Right lobe of liver (tissue), 6 donors: ENCODE measurements around the gene SLC51A. TPM values are rescaled to one million over a fixed set of nuclear protein-coding genes. Genes with fewer than 3 reads are reported as not detected.

Source experiments
- ATAC-seq, 4 donors: fragments of 200-7000 bp; cut with Tn5 transposase; one replicate each; pipeline ENCODE4 v1.9.1; 2020; ENCODE audit warnings: mild to moderate bottlenecking in 4 of 4, moderate library complexity in 4 of 4
- DNase-seq, 3 donors: peaks; one replicate each; pipeline ENCODE4 v3.0.0-alpha.2; 2020
- H3K27ac ChIP-seq, 3 donors: fragments of 200-600 bp; one replicate each; pipeline ENCODE4 v1.8.0; 2022
- H3K27me3 ChIP-seq, 2 donors: fragments of 200-600 bp; one replicate each; pipeline ENCODE4 v1.8.0; 2022
- H3K36me3 ChIP-seq, 4 donors: fragments of 200-600 bp; sonication (generic) in 1 of 4; one replicate each; pipeline versions ENCODE4 v1.5.1 to v1.8.0; 2017 to 2022; ENCODE audit warnings: control low read depth in 1 of 4
- H3K4me1 ChIP-seq, 4 donors: fragments of 200-600 bp; sonication (generic) in 1 of 4; one replicate each; pipeline versions ENCODE4 v1.5.1 to v1.8.0; 2017 to 2022; ENCODE audit warnings: control low read depth in 1 of 4
- H3K4me3 ChIP-seq, 3 donors: fragments of 200-600 bp; one replicate each; pipeline ENCODE4 v1.8.0; 2022
- H3K9me3 ChIP-seq, 4 donors: fragments of 200-600 bp; sonication (generic) in 1 of 4; one replicate each; pipeline versions ENCODE4 v1.5.1 to v1.8.0; 2017 to 2022; ENCODE audit warnings: control low read depth in 1 of 4
- POLR2A ChIP-seq: fragments of 450-650 bp; IDR thresholded peaks from one replicate; pipeline ENCODE4 v1.6.1; 2017; ENCODE audit warnings: antibody characterized with exemption, mild to moderate bottlenecking
- WGBS: methylation state at CpG from one replicate; pipeline ENCODE4 v1.1.6; 2018; ENCODE audit warnings: low coverage, low lambda C conversion rate; ENCODE audit not compliant: insufficient coverage; ENCODE audit errors: missing lambda C conversion rate; 5-methylcytosine and 5-hydroxymethylcytosine counted together
- intact Hi-C, 2 donors: fragments of 100-400 bp; cut with DNase I; formaldehyde crosslinking; loops; one replicate each; pipeline versions ENCODE4 v1.11.2 to v1.14.1; 2022
- total RNA-seq, 6 experiments: library from RNA; depleted of rRNA in 2 of 6; stranded (reverse); fragments of >200 nt in 2 of 6; fragmentation: NEBNext Ultra II Directional in 3 of 6; extraction: Animal tissue kit (Norgen Biotek cat#: 25700) in 3 of 6; gene quantifications; one replicate each; pipeline versions ENCODE4 v1.1.0 to v1.2.4, GENCODE V29; 2016 to 2023
- TF ChIP-seq, protein P1 (sequence below), 4 donors: fragments of 200-600 bp in 3 of 4; fragments of 450-650 bp in 1 of 4; IDR thresholded peaks; one replicate each; pipeline versions ENCODE4 v1.5.1 to v1.8.0; 2016 to 2022; ENCODE audit warnings: antibody characterized with exemption in 4 of 4, mild to moderate bottlenecking in 2 of 4
- donor health status: DM: no; HTN: yes; CAD: no.
- donor health status: DM: no; HTN: no; CAD: no.
- donor health status: DM: no; HTN: no; CAD: no.
- donor health status: DM: no; HTN: yes; CAD: no.
- donor health status: DM: no; HTN: yes; CAD: no.

SLC51A gene
- total RNA-seq, 6 experiments from 2014 or later: 23.1 to 129 (median 64.0) TPM

DNA sequence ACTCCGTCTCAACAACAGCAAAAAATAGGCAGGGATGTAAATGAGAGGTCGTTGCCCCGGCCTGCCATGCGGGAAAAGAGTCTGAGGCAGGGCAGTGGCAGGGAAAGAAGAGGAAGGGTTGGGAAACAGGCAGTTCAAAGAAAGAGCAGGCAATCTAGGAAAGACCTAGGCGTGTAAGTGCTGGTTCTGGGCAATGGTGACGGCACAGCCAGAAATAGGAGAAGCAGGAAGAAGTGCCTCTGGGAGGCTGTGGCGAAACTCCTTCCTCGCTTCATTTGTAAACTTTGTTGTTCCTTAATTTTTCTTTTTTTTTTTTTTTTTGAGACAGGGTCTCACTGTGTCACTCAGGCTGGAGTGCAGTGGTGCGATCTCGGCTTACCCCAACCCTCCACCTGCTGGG lies 4.3 kb downstream of the SLC51A start:
- ATAC-seq (peak in 1 of 4 donors; percentile 3), DNase-seq (no peak)
- TF ChIP-seq, protein P1, sequence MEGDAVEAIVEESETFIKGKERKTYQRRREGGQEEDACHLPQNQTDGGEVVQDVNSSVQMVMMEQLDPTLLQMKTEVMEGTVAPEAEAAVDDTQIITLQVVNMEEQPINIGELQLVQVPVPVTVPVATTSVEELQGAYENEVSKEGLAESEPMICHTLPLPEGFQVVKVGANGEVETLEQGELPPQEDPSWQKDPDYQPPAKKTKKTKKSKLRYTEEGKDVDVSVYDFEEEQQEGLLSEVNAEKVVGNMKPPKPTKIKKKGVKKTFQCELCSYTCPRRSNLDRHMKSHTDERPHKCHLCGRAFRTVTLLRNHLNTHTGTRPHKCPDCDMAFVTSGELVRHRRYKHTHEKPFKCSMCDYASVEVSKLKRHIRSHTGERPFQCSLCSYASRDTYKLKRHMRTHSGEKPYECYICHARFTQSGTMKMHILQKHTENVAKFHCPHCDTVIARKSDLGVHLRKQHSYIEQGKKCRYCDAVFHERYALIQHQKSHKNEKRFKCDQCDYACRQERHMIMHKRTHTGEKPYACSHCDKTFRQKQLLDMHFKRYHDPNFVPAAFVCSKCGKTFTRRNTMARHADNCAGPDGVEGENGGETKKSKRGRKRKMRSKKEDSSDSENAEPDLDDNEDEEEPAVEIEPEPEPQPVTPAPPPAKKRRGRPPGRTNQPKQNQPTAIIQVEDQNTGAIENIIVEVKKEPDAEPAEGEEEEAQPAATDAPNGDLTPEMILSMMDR (IDR thresholded peaks at IDR 0.05): no peak
- TF ChIP-seq POLR2A: no peak
- Histone ChIP-seq H3K27me3 (no peaks in the 10 kb centered on the region), H3K36me3 (peaks cover 0 to 20% (median 4%) of the 10 kb centered on the region in 4 donors), H3K27ac (no peak overlapping the region), H3K4me1 (peaks cover 0 to 33% (median 11%) of the 10 kb centered on the region in 4 donors), H3K9me3 (no peaks in the 10 kb centered on the region), H3K4me3 (no peak overlapping the region)
- WGBS: 63% methylated on average over 8 of the region's 10 CpGs
- intact Hi-C loops: no loop called here

DNA sequence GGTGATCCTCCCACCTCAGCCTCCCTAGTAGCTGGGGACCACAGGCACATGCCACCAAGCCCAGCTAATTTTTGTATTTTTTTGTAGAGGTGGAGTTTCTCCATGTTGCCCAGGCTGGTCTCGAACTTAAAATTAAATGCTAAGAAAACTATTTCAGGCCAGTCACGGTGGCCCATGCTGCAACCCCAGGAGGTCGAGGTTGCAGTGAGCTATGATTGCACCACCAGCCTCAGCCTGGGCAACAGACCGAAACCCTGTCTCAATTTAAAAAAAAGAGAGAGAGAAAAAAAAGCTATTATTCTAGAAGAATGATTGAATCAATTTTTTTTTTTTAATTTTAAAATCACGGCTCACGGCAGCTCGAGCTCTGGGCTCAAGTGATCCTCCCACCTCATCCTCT lies 4.7 kb downstream of the SLC51A start:
- WGBS: 60% methylated on average over 7 of the region's 7 CpGs
- ATAC-seq: no peak
- Histone ChIP-seq H3K27ac (no peak overlapping the region), H3K36me3 (peaks cover 0 to 24% (median 4%) of the 10 kb centered on the region in 4 donors), H3K4me1 (peaks cover 0 to 29% (median 9%) of the 10 kb centered on the region in 4 donors), H3K27me3 (no peaks in the 10 kb centered on the region), H3K9me3 (no peaks in the 10 kb centered on the region), H3K4me3 (no peak overlapping the region)
- no peak for DNase-seq
- TF ChIP-seq, protein P1 (IDR thresholded peaks at IDR 0.05): no peak
- TF ChIP-seq POLR2A: no peak
- intact Hi-C loops: no loop called here

DNA sequence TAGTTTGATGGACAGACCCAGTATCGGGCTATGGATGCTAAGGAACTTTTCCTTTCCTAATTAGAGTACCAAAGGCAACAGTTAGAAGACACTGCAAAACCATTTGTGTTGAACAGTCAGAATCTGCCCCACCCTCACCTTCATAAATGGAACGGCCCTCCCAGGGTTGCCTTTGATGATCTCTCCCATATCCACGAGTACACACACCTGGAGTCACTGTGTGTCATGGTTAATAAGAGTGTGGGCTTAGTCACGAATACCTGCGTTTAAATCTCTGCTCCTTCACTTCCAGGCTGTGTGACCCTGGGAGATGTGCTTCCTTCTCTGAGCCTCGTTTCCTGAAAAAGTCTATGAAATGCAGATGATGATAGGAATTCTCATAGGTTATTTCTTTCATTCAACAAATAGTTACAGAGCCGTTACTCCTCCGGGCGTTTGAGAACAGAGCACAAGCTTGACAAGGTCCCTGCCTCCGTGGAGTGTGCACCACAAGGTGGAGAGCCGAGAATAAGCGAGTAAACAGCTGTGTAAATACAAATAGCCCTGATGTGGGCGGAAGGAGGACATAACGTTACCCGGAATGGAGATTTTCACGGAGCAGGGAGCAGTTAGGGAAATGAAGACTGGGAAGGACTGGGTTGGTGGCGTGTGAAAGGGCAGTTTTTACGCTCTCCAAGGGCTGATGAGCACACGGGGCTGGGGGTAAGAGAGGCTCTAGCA lies 6.7 kb downstream of the SLC51A start:
- TF ChIP-seq, protein P1 (IDR thresholded peaks at IDR 0.05): no peak
- TF ChIP-seq POLR2A: no peak
- no peaks in the 10 kb centered on the region for H3K27me3 ChIP-seq
- ATAC-seq (no peak), DNase-seq (no peak)
- no peak overlapping the region for H3K4me3 ChIP-seq
- intact Hi-C loops: no loop called here
- WGBS: 81% methylated on average over 19 of the region's 19 CpGs
- H3K9me3 ChIP-seq: no peaks in the 10 kb centered on the region
- peaks cover 0 to 24% (median 7%) of the 10 kb centered on the region in 4 donors for H3K36me3 ChIP-seq
- H3K4me1 ChIP-seq: peaks cover 0 to 19% (median 3%) of the 10 kb centered on the region in 4 donors
- no peak overlapping the region for H3K27ac ChIP-seq

DNA sequence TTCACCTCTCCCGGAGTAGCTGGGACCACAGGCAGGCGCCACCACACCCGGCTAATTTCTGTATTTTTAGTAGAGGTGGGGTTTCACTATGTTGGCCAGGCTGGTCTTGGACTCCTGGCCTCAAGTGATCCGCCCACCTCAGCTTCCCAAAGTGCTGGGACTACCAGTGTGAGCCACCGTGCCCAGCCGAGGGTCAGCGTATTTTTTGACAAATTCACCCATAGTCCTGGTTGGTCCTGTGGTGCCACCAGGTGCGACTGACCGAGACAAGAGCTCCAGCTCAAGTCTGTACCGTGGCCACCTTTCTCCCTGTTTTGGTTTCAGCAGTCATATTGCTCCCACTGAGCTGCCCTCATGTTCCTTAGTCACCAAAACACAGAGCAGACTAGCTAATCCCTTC lies 8.8 kb downstream of the SLC51A start:
- TF ChIP-seq, protein P1 (IDR thresholded peaks at IDR 0.05): no peak
- no peak for TF ChIP-seq POLR2A
- H3K27me3 ChIP-seq: no peaks in the 10 kb centered on the region
- no peaks in the 10 kb centered on the region for H3K4me1 ChIP-seq
- no peak overlapping the region for H3K27ac ChIP-seq
- H3K36me3 ChIP-seq: peaks cover 0 to 40% (median 9%) of the 10 kb centered on the region in 4 donors
- no peak for ATAC-seq
- no peak overlapping the region for H3K4me3 ChIP-seq
- no peaks in the 10 kb centered on the region for H3K9me3 ChIP-seq
- no peak for DNase-seq
- intact Hi-C loops: no loop called here
- WGBS: 95% methylated on average over 4 of the region's 10 CpGs
